ENCODE data around the gene PHF21A.

The PHF21A gene

DNA sequence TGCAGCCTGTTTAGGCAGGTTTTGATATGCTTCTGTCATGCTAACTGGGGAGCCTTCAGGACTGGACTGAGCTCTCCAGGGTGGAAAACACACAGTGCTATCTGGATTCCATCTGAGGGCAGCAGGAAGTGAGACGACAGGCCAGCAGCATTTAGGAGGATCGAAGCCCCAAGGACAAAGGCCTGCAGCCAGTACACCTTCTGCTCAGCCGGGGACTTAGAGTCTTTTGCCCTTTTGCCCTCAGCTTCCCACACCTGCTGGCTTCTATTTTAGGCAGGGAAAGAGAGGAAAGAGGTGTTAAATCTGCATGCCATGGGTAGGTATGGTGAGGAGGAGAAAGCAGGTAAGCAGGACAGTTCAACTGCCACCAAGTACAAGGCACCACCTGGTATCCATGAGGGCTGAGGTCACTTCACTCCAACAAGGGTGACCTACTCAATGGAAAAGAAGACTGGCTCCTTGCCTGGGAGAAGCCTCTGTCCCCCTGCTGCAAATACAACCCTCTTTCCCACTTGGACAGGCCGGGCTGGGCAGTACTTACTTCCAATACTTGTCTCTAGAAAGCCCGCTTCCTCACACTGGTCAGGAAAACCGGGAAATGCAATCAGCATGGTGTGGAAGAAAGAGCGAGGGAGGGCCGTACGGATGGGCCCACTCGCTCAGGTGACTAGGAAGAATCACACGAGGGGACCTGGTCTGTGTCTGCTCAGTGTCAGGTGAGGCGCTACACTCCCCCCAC lies 186.5 kb downstream of the PHF21A start:
- TF ChIP-seq, protein P1, sequence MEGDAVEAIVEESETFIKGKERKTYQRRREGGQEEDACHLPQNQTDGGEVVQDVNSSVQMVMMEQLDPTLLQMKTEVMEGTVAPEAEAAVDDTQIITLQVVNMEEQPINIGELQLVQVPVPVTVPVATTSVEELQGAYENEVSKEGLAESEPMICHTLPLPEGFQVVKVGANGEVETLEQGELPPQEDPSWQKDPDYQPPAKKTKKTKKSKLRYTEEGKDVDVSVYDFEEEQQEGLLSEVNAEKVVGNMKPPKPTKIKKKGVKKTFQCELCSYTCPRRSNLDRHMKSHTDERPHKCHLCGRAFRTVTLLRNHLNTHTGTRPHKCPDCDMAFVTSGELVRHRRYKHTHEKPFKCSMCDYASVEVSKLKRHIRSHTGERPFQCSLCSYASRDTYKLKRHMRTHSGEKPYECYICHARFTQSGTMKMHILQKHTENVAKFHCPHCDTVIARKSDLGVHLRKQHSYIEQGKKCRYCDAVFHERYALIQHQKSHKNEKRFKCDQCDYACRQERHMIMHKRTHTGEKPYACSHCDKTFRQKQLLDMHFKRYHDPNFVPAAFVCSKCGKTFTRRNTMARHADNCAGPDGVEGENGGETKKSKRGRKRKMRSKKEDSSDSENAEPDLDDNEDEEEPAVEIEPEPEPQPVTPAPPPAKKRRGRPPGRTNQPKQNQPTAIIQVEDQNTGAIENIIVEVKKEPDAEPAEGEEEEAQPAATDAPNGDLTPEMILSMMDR (conservative IDR thresholded peaks at IDR 0.05; ENCODE audit: low read depth, low read length) = no peak
- H3K4me3 ChIP-seq (ENCODE audit: low read depth, low read length) = no peak overlapping the region
- no peak for DNase-seq (ENCODE audit: low read depth)

DNA sequence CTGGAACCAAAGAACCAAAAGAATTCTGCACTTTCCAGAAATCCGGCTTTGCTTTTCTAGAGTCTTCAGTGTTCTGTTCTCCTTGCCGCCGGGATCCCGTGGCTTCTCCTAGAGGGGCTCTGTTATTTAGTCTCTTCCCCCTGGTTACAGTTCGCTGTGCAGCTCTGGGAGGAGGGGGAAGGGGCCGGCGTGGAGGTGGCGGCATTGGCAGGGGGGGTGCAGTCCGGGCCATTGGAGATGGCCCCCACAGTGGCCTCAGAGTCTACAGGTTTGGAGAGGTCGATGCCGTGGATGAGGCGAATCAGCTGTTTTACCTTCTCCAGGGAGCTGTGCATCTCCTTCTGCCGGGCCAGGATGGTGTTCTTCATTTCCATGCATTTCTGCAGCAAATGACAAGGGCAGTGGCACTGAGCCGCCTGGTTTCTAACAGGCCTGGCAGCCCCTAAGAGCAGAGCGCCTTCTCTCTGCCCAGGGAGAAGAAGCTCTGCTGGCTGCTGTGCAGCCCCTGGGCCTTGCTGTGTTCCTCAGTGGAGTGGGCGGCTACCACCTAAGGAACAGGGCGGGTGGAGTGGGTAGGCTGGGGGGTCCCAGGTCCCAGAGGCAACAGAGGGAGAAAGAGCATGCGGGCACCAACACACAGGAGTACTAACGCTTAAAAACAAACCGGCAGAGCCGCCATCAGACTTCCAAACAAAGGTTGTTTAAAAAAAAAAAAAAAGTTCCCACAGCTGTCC lies 187.2 kb downstream of the PHF21A start:
- no peak for DNase-seq (ENCODE audit: low read depth)
- no peak overlapping the region for H3K4me3 ChIP-seq (ENCODE audit: low read depth, low read length)
- TF ChIP-seq, protein P1 (conservative IDR thresholded peaks at IDR 0.05; ENCODE audit: low read depth, low read length) = no peak

DNA sequence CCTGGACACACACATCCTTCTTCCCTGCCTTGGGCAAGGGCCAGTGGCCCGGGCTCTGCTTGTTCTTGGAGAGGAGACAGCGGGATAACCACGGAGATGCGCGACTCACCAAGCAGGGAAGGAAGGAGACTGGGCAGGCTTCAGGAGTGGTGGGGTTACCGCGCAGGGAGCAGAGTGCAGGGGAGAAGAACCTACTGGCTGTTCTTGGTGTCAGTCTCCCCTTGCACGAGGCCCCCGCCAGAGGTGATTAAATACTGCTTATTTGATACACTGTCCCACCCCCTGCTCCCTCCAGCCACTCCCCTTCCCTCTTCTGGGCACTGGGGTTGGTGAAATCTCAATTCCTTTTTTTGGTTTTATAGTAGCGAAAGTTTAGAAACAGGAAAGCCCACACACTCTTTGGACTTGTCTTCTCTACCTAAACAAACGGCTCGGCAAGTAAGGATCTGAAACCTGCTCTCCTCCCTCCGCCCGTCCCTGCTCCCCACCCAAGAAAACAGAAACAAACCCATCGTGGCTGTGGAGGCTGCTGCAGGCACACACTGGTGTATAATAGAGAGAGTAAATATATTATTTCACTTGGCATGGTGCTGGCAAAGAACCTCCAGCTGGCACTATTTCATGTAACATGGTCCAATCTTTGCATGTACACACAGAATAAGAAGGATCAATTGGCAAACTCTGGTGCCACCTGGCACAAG lies 188.0 kb downstream of the PHF21A start:
- TF ChIP-seq, protein P1 (conservative IDR thresholded peaks at IDR 0.05; ENCODE audit: low read depth, low read length) = no peak
- no peak for DNase-seq (ENCODE audit: low read depth)
- H3K4me3 ChIP-seq (ENCODE audit: low read depth, low read length) = no peak overlapping the region

DNA sequence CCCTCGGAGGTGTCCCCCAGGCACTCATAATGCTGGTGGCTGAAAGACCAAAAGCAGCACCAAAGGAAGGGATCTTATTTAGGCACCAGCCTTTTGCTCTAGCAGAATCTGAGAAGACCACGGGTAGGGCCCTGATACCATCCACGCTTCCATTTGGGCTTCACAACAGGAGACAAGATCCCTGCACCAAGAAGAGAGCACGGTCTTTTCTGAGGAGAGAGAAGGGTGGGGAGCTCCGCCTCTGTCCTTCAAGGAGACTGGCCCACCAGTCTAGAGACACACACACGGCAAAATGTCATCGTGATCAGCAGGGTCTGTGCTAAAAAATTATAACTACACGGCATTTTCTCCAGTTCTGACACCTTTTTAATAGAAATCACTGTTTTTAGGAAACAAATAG lies 189.0 kb downstream of the PHF21A start:
- DNase-seq (ENCODE audit: low read depth) = no peak
- H3K4me3 ChIP-seq (ENCODE audit: low read depth, low read length) = no peak overlapping the region
- TF ChIP-seq, protein P1 (conservative IDR thresholded peaks at IDR 0.05; ENCODE audit: low read depth, low read length) = no peak

DNA sequence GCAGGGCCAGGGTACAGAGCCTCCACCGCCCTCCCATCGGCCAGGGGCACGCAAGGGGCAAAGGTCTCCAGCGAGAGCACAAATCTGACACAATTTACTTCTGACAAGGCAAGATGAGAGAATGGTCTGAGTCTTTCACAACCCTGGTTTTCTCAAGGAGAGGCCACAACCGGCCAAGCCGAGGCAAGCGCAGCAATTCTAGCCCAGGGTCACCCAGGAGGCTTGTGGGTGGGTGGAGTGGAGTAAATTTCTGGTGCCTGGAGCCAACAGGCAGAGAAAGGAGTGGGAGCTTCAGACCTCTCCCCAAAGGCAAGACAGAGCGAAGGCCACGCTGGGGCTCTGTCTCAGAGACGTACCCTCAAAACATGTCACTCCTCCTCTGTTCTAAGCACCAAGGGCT lies 189.5 kb downstream of the PHF21A start:
- H3K4me3 ChIP-seq (ENCODE audit: low read depth, low read length) = no peak overlapping the region
- TF ChIP-seq, protein P1 (conservative IDR thresholded peaks at IDR 0.05; ENCODE audit: low read depth, low read length) = no peak
- no peak for DNase-seq (ENCODE audit: low read depth)

DNA sequence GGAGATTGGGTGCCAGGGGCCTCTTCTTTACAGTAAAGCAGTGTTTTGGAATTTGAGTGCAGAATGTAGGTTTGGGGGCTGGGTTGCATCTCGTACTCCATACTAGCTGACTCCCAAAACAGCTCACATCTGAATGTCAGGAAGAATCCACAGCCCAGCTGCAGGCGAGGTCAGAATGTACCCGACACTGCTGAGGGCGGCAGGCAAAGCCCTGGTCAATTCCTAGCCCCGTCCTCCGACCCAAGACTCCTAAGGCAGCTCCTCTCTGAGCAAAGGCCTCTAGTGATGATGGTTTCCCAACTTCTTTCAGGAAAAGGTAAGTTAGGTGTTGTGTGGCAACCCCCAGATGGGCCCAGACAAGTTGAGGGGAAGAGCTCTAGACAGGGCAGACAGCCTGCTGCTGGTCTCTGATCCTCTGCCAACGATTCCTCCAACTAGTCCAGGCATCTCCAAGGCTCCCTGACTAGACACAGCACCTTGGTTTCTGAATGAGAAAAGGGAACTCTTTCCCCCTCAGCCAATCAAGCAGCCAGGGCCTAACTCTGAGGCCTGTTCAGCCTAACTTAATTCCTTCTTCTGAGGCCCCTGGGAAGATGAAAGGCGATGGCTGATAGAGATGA lies 190.2 kb downstream of the PHF21A start:
- DNase-seq (ENCODE audit: low read depth) = no peak
- TF ChIP-seq, protein P1 (conservative IDR thresholded peaks at IDR 0.05; ENCODE audit: low read depth, low read length) = no peak
- no peak overlapping the region for H3K4me3 ChIP-seq (ENCODE audit: low read depth, low read length)

All from choroid plexus epithelial cell (primary cell).